ENCODE measurements around the gene METTL9. TPM values are rescaled to one million over a fixed set of nuclear protein-coding genes. Genes with fewer than 3 reads are reported as not detected.

METTL9 gene
- total RNA-seq, 1 donor from 2014 or later: 221 TPM

- DNase-seq (ENCODE audit: low spot score): no peak
- Mint-ChIP-seq H3K36me3 (ENCODE audit: low read depth, unreplicated experiment) (no peaks in the 10 kb centered on the region), H3K4me3 (ENCODE audit: unreplicated experiment) (no peak overlapping the region), H3K27me3 (ENCODE audit: unreplicated experiment) (no peaks in the 10 kb centered on the region), H3K27ac (ENCODE audit: unreplicated experiment) (no peak overlapping the region), H3K9me3 (ENCODE audit: unreplicated experiment) (no peaks in the 10 kb centered on the region), H3K4me1 (ENCODE audit: unreplicated experiment) (no peaks in the 10 kb centered on the region)
- no peak for TF ChIP-seq CTCF (IDR thresholded peaks at IDR 0.05; ENCODE audit: unreplicated experiment)
Measured at GRCh38 chr16:21698169-21699032, 99.0 kb downstream of the METTL9 start.

- DNase-seq (ENCODE audit: low spot score): no peak
- Mint-ChIP-seq H3K4me3 (ENCODE audit: unreplicated experiment) (no peak overlapping the region), H3K36me3 (ENCODE audit: low read depth, unreplicated experiment) (no peaks in the 10 kb centered on the region), H3K27me3 (ENCODE audit: unreplicated experiment) (no peaks in the 10 kb centered on the region), H3K4me1 (ENCODE audit: unreplicated experiment) (no peaks in the 10 kb centered on the region), H3K9me3 (ENCODE audit: unreplicated experiment) (no peaks in the 10 kb centered on the region), H3K27ac (ENCODE audit: unreplicated experiment) (no peak overlapping the region)
- no peak for TF ChIP-seq CTCF (IDR thresholded peaks at IDR 0.05; ENCODE audit: unreplicated experiment)
Measured at GRCh38 chr16:21701271-21701670, 101.9 kb downstream of the METTL9 start.

- no peak for DNase-seq (ENCODE audit: low spot score)
- no peak overlapping the region for H3K27ac Mint-ChIP-seq (ENCODE audit: unreplicated experiment)
- H3K4me3 Mint-ChIP-seq (ENCODE audit: unreplicated experiment): no peak overlapping the region
- no peaks in the 10 kb centered on the region for H3K4me1 Mint-ChIP-seq (ENCODE audit: unreplicated experiment)
- H3K36me3 Mint-ChIP-seq (ENCODE audit: low read depth, unreplicated experiment): no peaks in the 10 kb centered on the region
- H3K9me3 Mint-ChIP-seq (ENCODE audit: unreplicated experiment): no peaks in the 10 kb centered on the region
- TF ChIP-seq CTCF (IDR thresholded peaks at IDR 0.05; ENCODE audit: unreplicated experiment): no peak
- H3K27me3 Mint-ChIP-seq (ENCODE audit: unreplicated experiment): peaks cover 2% of the 10 kb centered on the region
Measured at GRCh38 chr16:21702276-21702675, 102.9 kb downstream of the METTL9 start.

- Mint-ChIP-seq H3K4me1 (ENCODE audit: unreplicated experiment) (no peaks in the 10 kb centered on the region), H3K36me3 (ENCODE audit: low read depth, unreplicated experiment) (no peaks in the 10 kb centered on the region), H3K27me3 (ENCODE audit: unreplicated experiment) (peaks cover 2% of the 10 kb centered on the region), H3K27ac (ENCODE audit: unreplicated experiment) (no peak overlapping the region), H3K4me3 (ENCODE audit: unreplicated experiment) (no peak overlapping the region), H3K9me3 (ENCODE audit: unreplicated experiment) (no peaks in the 10 kb centered on the region)
- no peak for TF ChIP-seq CTCF (IDR thresholded peaks at IDR 0.05; ENCODE audit: unreplicated experiment)
- no peak for DNase-seq (ENCODE audit: low spot score)
Measured at GRCh38 chr16:21703156-21703555, 103.8 kb downstream of the METTL9 start.

- H3K27ac Mint-ChIP-seq (ENCODE audit: unreplicated experiment): no peak overlapping the region
- H3K36me3 Mint-ChIP-seq (ENCODE audit: low read depth, unreplicated experiment): no peaks in the 10 kb centered on the region
- no peak for DNase-seq (ENCODE audit: low spot score)
- H3K4me3 Mint-ChIP-seq (ENCODE audit: unreplicated experiment): no peak overlapping the region
- no peaks in the 10 kb centered on the region for H3K4me1 Mint-ChIP-seq (ENCODE audit: unreplicated experiment)
- H3K9me3 Mint-ChIP-seq (ENCODE audit: unreplicated experiment): no peaks in the 10 kb centered on the region
- peaks cover 2% of the 10 kb centered on the region for H3K27me3 Mint-ChIP-seq (ENCODE audit: unreplicated experiment)
- no peak for TF ChIP-seq CTCF (IDR thresholded peaks at IDR 0.05; ENCODE audit: unreplicated experiment)
Measured at GRCh38 chr16:21703589-21704174, 104.3 kb downstream of the METTL9 start.
